Smooth muscle cell (in vitro differentiated cells): ENCODE measurements around the gene CAPZB. TPM values are rescaled to one million over a fixed set of nuclear protein-coding genes. Genes with fewer than 3 reads are reported as not detected.

ENCODE experiments used
- DNase-seq: peaks from one replicate; lab custom pipeline; 2025; ENCODE audit not compliant: unreplicated experiment; lab: John Stamatoyannopoulos, UW
- H2AFZ ChIP-seq: fragments of 200-600 bp; sonication (generic); 2 replicates; pipeline ENCODE4 v1.6.0; 2016; ENCODE audit warnings: antibody characterized with exemption, low read depth, mild to moderate bottlenecking
- H3F3A ChIP-seq: fragments of 200-600 bp; sonication (generic); 2 replicates; pipeline ENCODE4 v1.6.0; 2017; ENCODE audit warnings: antibody characterized with exemption, low read depth
- H3K27ac ChIP-seq: fragments of 200-600 bp; sonication (generic); 2 replicates; pipeline ENCODE4 v1.5.1; 2016; ENCODE audit warnings: low read depth, mild to moderate bottlenecking
- H3K27me3 ChIP-seq: fragments of 200-600 bp; sonication (generic); 2 replicates; pipeline ENCODE4 v1.6.1; 2016; ENCODE audit warnings: low read depth, mild to moderate bottlenecking
- H3K36me3 ChIP-seq: fragments of 200-600 bp; sonication (generic); 2 replicates; pipeline ENCODE4 v1.5.1; 2016; ENCODE audit warnings: low read depth
- H3K4me1 ChIP-seq: fragments of 200-600 bp; sonication (generic); 2 replicates; pipeline ENCODE4 v1.5.1; 2016; ENCODE audit warnings: low read depth
- H3K4me2 ChIP-seq: fragments of 200-600 bp; sonication (generic); 2 replicates; pipeline ENCODE4 v1.6.0; 2016; ENCODE audit warnings: mild to moderate bottlenecking
- H3K4me3 ChIP-seq: fragments of 200-600 bp; sonication (generic); 2 replicates; pipeline ENCODE4 v1.5.1; 2016; ENCODE audit warnings: mild to moderate bottlenecking
- H3K79me2 ChIP-seq: fragments of 200-600 bp; sonication (generic); 2 replicates; pipeline ENCODE4 v1.6.0; 2016; ENCODE audit warnings: low read depth, mild to moderate bottlenecking
- H3K9ac ChIP-seq: fragments of 200-600 bp; sonication (generic); 2 replicates; pipeline ENCODE4 v1.6.0; 2016; ENCODE audit warnings: low read depth
- H3K9me3 ChIP-seq: fragments of 200-600 bp; sonication (generic); replicated peaks from 2 replicates; pipeline ENCODE4 v1.5.1; 2016; ENCODE audit warnings: low read depth
- H4K20me1 ChIP-seq: fragments of 200-600 bp; sonication (generic); 2 replicates; pipeline ENCODE4 v1.6.0; 2016; ENCODE audit warnings: low read depth
- CTCF ChIP-seq: fragments of 200-600 bp; sonication (generic); IDR thresholded peaks from 2 replicates; pipeline ENCODE4 v1.5.1; 2017; ENCODE audit warnings: borderline replicate concordance, mild to moderate bottlenecking, antibody characterized with exemption; ENCODE audit not compliant: insufficient read depth, poor library complexity, severe bottlenecking
- WGBS: methylation state at CpG from one replicate; pipeline ENCODE4 v1.1.7; 2016; ENCODE audit warnings: low lambda C conversion rate; 5-methylcytosine and 5-hydroxymethylcytosine counted together
- polyA plus RNA-seq: library from polyadenylated mRNA; unstranded; fragments of >200 nt; fragmentation: Nextera tagmentation; extraction: Ambion mirVana; gene quantifications from 2 replicates; pipeline ENCODE4 v1.2.1, GENCODE V29; 2016
- total RNA-seq: library from RNA; depleted of rRNA; stranded (reverse); fragments of >200 nt; gene quantifications from 2 replicates; pipeline ENCODE4 v1.2.3, GENCODE V29; 2014

Gene CAPZB
- total and polyA plus RNA-seq, 2 experiments from 2014 or later: 205 to 405 TPM

GRCh38 chr1:19311503-19311930, 173.8 kb downstream of the CAPZB start:
- WGBS: under 1% methylated on average over 29 of the region's 29 CpGs
- Histone ChIP-seq H3K27ac (peak overlapping the region; percentile 35), H3K36me3 (no peaks in the 10 kb centered on the region), H3K9ac (peak overlapping the region; percentile 84), H3K4me1 (peaks cover 3% of the 10 kb centered on the region), H3K4me2 (peak overlapping the region; percentile 97), H2AFZ (peak overlapping the region; percentile 62), H3F3A (no peaks in the 10 kb centered on the region), H3K79me2 (peaks cover 4% of the 10 kb centered on the region), H3K9me3 (no peaks in the 10 kb centered on the region), H4K20me1 (peaks cover 28% of the 10 kb centered on the region), H3K27me3 (no peaks in the 10 kb centered on the region), H3K4me3 (peak overlapping the region; percentile 94)
- no peak for TF ChIP-seq CTCF
- DNase-seq: no peak

GRCh38 chr1:19310720-19311502, 174.4 kb downstream of the CAPZB start:
- Histone ChIP-seq H3K4me3 (peak overlapping the region; percentile 94), H4K20me1 (peaks cover 28% of the 10 kb centered on the region), H3K36me3 (no peaks in the 10 kb centered on the region), H3K79me2 (peaks cover 4% of the 10 kb centered on the region), H3F3A (no peaks in the 10 kb centered on the region), H3K4me1 (peaks cover 3% of the 10 kb centered on the region), H3K4me2 (peak overlapping the region; percentile 97), H2AFZ (no peak overlapping the region), H3K27me3 (no peaks in the 10 kb centered on the region), H3K27ac (peak overlapping the region; percentile 35), H3K9ac (peak overlapping the region; percentile 84), H3K9me3 (no peaks in the 10 kb centered on the region)
- TF ChIP-seq CTCF: no peak
- WGBS: 56% methylated on average over 13 of the region's 13 CpGs
- DNase-seq: no peak

- no peak for TF ChIP-seq CTCF
- no peaks in the 10 kb centered on the region for H3K36me3 ChIP-seq
- no peak overlapping the region for H3K27ac ChIP-seq
- H3K9me3 ChIP-seq: no peaks in the 10 kb centered on the region
- H3K4me1 ChIP-seq: peaks cover 3% of the 10 kb centered on the region
- 96% methylated on average over 7 of the region's 7 CpGs for WGBS
- H3K4me2 ChIP-seq: no peak overlapping the region
- peaks cover 4% of the 10 kb centered on the region for H3K79me2 ChIP-seq
- no peak for DNase-seq
- H2AFZ ChIP-seq: no peak overlapping the region
- H3K27me3 ChIP-seq: no peaks in the 10 kb centered on the region
- no peak overlapping the region for H3K9ac ChIP-seq
- no peaks in the 10 kb centered on the region for H3F3A ChIP-seq
- H4K20me1 ChIP-seq: peaks cover 28% of the 10 kb centered on the region
- no peak overlapping the region for H3K4me3 ChIP-seq
These were observed 175.3 kb downstream of the CAPZB start for GRCh38 chr1:19310061-19310460.
